ENCODE measurements around the gene COL24A1. TPM values are rescaled to one million over a fixed set of nuclear protein-coding genes. Genes with fewer than 3 reads are reported as not detected.

Gene COL24A1
- total and polyA plus RNA-seq, 2 experiments from 2014 or later: 0.32 to 0.54 TPM

- no peak for TF ChIP-seq CTCF (IDR thresholded peaks at IDR 0.05; ENCODE audit: low read depth, low read length)
Measured at GRCh38 chr1:86063721-86064120, 92.9 kb downstream of the COL24A1 start.

GRCh38 chr1:86062453-86062852, 94.1 kb downstream of the COL24A1 start:
- TF ChIP-seq CTCF (IDR thresholded peaks at IDR 0.05; ENCODE audit: low read depth, low read length): no peak
- Histone ChIP-seq H3K4me1 (ENCODE audit: low read depth) (no peaks in the 10 kb centered on the region), H3K4me3 (no peak overlapping the region), H3K27me3 (no peaks in the 10 kb centered on the region), H3K27ac (no peak overlapping the region), H3K36me3 (no peaks in the 10 kb centered on the region), H3K9me3 (ENCODE audit: low read depth) (no peaks in the 10 kb centered on the region)
- DNase-seq (ENCODE audit: low read depth in 1 of 2, low spot score in 1 of 2): peak in 1 of 2 donors; percentile 13

More at GRCh38 chr1:86063721-86064120, 92.9 kb downstream of the COL24A1 start:
- H3K36me3 ChIP-seq: no peaks in the 10 kb centered on the region
- no peak for DNase-seq (ENCODE audit: low read depth in 1 of 2, low spot score in 1 of 2)
- no peaks in the 10 kb centered on the region for H3K27me3 ChIP-seq
- no peaks in the 10 kb centered on the region for H3K9me3 ChIP-seq (ENCODE audit: low read depth)
- no peak overlapping the region for H3K4me3 ChIP-seq
- H3K4me1 ChIP-seq (ENCODE audit: low read depth): no peaks in the 10 kb centered on the region
- no peak overlapping the region for H3K27ac ChIP-seq

GRCh38 chr1:86061551-86061990, 95.0 kb downstream of the COL24A1 start:
- DNase-seq (ENCODE audit: low read depth in 1 of 2, low spot score in 1 of 2): no peak
- Histone ChIP-seq H3K4me3 (no peak overlapping the region), H3K4me1 (ENCODE audit: low read depth) (no peaks in the 10 kb centered on the region), H3K27me3 (no peaks in the 10 kb centered on the region), H3K27ac (no peak overlapping the region), H3K36me3 (no peaks in the 10 kb centered on the region), H3K9me3 (ENCODE audit: low read depth) (no peaks in the 10 kb centered on the region)
- no peak for TF ChIP-seq CTCF (IDR thresholded peaks at IDR 0.05; ENCODE audit: low read depth, low read length)

- no peaks in the 10 kb centered on the region for H3K9me3 ChIP-seq (ENCODE audit: low read depth)
- H3K4me1 ChIP-seq (ENCODE audit: low read depth): no peaks in the 10 kb centered on the region
- no peak for TF ChIP-seq CTCF (IDR thresholded peaks at IDR 0.05; ENCODE audit: low read depth, low read length)
- H3K36me3 ChIP-seq: no peaks in the 10 kb centered on the region
- H3K4me3 ChIP-seq: no peak overlapping the region
- no peak for DNase-seq (ENCODE audit: low read depth in 1 of 2, low spot score in 1 of 2)
- H3K27ac ChIP-seq: no peak overlapping the region
- H3K27me3 ChIP-seq: no peaks in the 10 kb centered on the region
Measured at GRCh38 chr1:86054396-86054795, 102.2 kb downstream of the COL24A1 start.

- H3K36me3 ChIP-seq: no peaks in the 10 kb centered on the region
- H3K9me3 ChIP-seq (ENCODE audit: low read depth): no peaks in the 10 kb centered on the region
- no peak for DNase-seq (ENCODE audit: low read depth in 1 of 2, low spot score in 1 of 2)
- no peak overlapping the region for H3K27ac ChIP-seq
- TF ChIP-seq CTCF (IDR thresholded peaks at IDR 0.05; ENCODE audit: low read depth, low read length): no peak
- H3K4me3 ChIP-seq: no peak overlapping the region
- no peaks in the 10 kb centered on the region for H3K27me3 ChIP-seq
- no peaks in the 10 kb centered on the region for H3K4me1 ChIP-seq (ENCODE audit: low read depth)
Measured at GRCh38 chr1:86052948-86053698, 103.4 kb downstream of the COL24A1 start.
